ENCODE data around the gene SNX19.

SNX19 gene

DNA sequence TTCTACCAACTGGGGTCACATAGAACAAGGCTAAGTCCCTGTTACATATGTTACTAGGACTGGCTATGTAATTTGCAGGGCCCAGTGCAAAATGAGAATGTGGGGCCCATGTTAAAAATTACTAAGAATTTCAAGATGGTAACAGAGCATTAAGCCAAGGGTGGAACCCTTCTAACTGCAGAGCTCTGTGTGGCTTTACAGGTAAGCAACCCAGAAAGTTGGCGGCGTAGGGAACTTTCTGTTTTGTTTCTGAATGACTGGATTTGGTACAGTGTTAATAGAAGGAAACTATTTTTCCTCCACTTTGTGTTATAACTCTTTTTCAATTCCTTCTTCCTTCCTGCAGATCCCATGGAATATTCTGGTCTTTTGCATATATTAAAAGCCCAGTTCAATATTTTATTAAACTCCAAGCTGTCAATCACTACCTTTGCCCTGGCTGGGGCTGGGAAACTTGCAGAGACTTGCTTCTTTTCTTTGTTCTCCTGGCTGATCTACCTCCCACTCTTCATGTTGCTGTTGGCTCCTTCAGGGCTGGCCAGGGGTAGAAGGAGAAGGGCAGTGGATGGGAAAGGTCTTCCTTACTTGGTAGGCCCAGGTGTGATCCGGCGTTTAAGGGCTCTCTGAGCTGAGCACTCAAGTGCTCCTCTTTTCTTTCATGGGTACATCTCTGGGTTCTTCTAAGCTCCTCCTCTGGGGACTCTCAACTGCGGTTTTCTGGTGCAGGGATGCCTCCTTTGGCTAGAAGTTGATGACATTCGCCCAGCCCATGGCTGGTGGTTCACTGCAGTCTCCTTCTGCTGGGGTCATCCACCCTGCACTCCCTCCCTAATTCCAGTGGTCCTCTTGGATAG is 67.7 kb downstream of the SNX19 start:
- in situ Hi-C loops (cut with MboI; ENCODE audit: low sequenced_read_pairs): no loop called here

DNA sequence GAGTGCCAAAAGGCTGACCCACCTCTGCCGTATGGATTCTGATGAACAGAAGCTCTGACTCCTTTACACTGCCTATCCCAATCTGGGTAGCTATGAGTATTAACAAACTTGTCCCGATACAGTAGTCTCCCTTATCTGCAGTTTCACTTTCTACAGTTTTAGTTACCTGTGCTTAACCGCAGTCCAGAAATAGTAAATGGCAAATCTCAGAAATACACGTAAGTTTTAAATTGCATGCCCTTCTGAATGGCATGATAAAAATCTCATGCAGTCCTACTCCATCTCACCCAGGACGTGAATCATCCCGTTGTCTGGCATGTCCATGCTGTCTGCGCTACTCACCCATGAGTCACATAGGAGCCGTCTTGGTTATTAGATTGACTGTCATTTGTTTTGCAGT is 68.8 kb downstream of the SNX19 start:
- in situ Hi-C loops (cut with MboI; ENCODE audit: low sequenced_read_pairs): no loop called here

DNA sequence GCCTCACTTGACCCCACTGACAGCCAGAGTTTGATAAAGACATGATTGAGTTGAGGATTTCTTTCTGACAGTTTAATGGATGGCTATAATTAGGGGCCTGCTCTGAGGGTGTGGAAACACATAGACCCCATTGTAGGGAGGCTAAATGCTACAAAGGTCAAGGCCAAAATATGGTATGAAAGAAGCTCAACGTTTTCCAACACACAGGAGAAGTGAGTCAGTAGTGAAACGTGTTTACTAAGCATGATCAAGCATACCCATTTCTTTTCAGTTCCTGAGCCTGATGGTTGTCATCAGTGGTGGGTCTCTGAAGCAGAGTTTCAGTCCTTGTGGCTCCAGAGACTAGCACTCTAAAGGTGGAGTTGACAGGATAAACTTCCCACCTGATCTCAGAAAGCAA is 69.7 kb downstream of the SNX19 start:
- in situ Hi-C loops (cut with MboI; ENCODE audit: low sequenced_read_pairs): no loop called here

DNA sequence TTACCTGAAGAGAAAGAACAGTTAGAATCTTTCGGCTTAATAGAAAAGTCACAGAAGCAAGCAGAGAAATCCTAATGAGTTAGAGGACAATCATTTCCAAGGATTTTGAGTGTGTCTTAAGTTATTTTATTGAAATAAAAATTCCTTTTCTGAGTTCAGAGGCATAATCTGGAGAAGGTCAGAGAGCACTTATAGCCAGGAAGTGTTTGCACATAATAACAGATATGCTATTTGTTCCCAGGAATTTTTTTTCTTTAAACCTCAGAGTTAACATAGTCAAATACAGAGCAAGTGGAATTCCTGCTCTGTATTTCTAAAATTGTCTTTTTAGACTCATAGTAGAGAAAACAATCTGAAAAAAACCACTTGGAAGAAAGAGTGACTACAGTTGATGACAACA is 74.3 kb downstream of the SNX19 start:
- in situ Hi-C loops (cut with MboI; ENCODE audit: low sequenced_read_pairs): no loop called here

DNA sequence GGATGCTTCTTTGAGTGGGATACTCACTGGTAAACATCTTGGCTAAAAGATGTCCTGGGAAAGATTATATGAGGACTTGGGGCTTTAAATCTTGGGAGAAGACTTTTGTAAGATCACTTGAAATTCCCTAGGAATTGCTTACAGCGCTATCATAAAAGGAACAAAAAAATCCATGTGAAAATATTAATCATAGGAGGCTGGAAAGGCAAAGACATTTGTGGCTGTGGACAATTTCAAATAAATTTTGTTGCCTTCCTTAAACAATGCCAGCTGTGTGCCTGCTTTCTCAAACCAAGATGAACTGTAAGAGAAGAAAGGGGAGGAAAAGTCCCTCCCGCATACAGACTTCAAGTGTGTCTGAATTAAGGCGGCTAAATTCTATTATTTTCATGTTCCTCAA is 75.6 kb downstream of the SNX19 start:
- in situ Hi-C loops (cut with MboI; ENCODE audit: low sequenced_read_pairs): no loop called here

DNA sequence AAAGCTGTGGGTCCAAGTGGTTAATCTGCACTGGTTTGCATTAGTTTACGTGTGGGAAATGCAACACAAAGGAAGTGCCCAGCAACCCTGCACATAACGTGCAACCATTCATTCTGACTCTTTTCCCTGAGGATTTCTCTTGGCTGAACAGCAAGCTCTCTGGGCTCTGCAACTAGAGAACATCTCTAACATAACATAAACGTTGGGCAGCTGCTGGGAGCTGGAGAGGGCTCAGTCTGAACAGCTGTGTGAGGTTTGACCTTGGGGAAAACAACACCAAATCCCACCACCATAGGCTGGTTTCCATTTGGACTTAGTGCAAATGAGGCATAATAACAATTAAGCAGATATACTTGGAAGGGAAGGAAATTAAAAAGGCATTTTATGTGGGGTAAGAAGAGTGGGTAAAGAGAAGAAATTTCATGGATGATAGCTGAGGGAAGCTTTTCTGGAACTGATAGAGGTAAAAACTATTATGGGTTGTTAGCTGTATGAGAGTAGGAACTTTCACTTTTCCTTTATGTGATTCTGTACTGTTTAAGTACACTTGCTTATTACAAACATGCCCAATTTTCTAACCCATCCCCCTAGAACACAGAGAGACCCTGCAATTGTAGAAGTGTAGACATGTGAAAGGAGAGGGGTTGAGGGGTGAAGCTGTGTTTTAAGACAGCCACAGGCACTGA is 76.2 kb downstream of the SNX19 start:
- in situ Hi-C loops (cut with MboI; ENCODE audit: low sequenced_read_pairs): no loop called here

DNA sequence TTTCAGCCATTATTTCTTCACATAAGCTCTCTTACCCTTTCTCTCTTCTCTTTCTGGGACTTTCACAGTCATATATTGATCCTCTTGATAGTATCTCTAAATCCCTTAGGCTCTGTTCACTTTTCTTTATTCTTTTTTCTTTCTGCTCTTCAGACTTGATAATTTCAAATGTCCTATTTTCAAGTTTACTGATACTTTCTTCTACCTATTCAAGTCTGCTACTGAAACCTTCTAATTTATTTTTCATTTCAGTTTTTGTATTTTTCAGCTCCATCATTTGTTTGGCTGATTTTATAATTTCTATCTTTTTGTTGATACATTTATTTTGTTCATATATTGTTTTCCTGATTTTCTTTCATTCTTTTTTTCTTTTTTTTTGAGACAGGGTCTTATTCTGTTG is 79.1 kb downstream of the SNX19 start:
- in situ Hi-C loops (cut with MboI; ENCODE audit: low sequenced_read_pairs): no loop called here

DNA sequence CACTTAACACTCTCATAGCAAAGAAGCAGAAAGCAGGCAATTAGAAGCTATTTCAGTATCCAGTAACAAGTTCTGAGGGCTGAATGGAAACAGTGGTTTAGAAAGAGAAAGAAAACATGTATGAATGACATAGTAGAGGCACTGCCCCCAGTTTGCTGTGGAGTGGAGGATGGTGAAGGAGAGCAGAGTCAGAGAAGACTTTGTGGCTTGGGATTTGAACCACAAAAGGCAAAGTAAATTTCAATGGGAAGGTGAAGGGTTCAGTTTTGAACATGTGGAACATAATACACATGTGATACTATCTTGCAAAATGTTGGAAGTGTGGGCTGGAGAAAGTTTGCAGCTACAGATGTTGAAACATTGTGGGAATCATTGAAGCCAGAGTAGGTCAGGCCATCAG is 81.4 kb downstream of the SNX19 start:
- in situ Hi-C loops (cut with MboI; ENCODE audit: low sequenced_read_pairs): no loop called here

DNA sequence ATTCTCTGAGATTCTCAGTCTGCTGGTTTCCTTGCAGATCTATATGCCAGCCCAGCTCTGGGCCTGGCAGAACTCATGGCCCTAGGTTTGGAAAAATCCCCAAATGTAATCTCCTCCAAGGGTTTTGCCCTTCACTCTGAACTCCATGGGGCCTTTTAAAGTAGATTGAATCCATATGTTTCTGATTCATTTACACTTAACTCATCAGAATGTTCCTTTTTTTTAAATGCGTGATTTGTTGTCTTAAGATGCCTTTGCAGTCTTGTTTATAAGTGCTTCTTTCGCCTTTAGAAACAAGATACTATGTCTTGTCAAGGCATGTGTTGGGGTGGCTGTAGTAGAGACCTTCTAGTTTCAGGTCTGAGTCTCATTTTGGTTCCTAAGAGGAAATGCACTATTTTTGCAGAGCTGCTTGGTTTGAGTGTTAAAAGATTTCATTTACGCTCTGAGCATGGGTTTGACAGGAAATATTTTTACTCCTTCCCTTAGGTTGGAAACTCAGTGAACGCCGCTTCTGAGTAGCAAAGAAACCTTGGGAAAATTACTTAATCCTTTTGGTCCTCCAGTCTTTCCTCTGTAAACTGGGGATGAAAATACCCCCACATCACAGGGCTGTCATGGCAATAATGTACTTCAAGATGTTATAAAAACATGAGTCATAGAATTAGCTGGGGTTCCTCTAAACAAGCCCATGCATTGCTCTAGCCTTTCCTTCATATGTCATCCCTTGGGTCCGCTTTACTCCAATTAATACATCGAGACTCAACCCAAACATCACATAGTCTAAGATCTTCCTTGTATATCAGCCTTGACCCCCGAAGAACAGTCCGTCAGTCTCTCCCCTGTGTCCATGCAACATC is 83.5 kb downstream of the SNX19 start:
- in situ Hi-C loops (cut with MboI; ENCODE audit: low sequenced_read_pairs): no loop called here

DNA sequence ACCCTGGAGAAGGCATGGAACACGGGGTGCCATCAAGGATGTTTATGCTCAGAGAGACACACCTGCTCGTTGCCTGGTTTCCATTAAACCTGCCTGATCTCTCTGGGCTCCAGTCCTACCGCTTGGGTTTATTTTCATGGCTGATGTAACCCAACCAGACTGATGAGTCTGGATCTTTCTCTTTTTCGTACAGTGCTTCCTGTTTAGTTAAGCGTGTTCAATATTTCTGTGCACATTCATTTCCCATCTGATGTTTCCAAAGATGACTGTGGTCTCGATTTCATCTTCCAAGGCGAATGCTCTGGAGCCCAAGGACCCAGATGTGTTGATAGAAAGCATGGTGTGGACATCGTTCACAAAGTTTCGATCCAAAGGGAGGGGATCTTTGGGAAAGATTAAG is 84.3 kb downstream of the SNX19 start:
- in situ Hi-C loops (cut with MboI; ENCODE audit: low sequenced_read_pairs): no loop called here

DNA sequence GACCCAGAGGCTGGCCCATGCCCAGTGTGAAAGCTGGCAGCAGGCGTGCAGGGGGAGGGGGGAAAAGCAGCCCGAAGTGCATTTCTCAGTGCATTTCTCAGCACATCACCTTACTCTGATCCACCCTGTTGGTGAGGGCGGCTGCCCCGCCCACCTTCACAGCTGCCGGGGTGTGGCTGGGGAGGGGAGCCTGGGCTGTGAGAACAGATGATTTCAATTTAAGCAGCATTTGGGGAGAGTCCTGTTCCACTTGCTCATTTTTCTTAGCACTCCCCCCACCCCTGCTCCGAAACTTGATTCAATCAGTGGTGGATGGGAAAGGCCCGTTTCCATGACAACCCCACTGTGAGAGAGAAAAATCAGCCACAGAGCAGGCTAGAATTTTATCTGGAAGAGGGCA is 84.8 kb downstream of the SNX19 start:
- in situ Hi-C loops (cut with MboI; ENCODE audit: low sequenced_read_pairs): no loop called here

DNA sequence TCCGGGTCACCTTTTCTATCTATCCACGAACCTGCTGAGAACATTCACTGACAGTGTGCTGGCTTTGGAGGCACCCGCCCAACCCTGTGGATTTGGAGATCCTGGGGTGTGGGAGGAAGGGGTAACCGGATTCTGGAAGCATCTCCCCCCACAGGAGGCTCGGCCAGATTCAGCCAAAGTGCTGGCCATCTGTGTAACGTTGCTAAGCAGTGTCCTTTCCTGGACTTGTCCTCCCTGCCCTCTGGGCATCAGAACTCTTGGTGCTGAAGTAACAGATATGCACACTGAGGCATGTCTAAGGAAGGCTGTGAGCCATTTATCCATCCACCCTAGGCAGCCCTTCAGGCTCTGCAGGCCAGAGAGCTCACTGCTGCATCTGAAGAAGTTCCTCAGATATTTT is 85.7 kb downstream of the SNX19 start:
- in situ Hi-C loops (cut with MboI; ENCODE audit: low sequenced_read_pairs): no loop called here

DNA sequence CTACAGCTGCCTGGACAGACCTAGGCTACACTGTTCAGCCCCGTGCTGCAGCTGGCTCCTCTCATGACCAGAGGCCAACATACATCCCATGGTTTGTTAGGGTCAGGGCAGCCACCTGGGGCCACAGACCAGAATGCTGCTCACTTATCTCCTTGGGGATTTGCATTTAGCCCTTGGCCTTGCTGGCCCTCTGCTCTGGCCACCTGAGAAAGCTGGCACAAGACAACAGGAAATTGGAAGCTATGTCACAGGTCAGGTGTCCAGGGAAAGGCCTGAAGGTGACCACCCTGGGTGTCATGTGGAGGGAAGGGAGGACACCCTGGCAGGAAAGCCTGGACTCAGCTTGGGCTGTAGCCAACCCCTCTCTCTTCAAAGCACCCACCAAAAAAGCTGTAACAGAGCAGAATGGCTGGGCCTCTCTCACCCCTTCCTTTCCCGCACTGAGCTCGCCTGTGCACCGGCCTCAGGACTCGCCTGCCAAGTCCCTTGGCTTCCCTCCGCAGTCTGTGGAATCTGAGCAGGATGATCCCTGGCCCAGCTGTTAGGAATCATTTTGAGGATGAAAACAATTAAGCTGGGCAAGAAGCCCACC is 86.3 kb downstream of the SNX19 start:
- in situ Hi-C loops (cut with MboI; ENCODE audit: low sequenced_read_pairs): no loop called here

DNA sequence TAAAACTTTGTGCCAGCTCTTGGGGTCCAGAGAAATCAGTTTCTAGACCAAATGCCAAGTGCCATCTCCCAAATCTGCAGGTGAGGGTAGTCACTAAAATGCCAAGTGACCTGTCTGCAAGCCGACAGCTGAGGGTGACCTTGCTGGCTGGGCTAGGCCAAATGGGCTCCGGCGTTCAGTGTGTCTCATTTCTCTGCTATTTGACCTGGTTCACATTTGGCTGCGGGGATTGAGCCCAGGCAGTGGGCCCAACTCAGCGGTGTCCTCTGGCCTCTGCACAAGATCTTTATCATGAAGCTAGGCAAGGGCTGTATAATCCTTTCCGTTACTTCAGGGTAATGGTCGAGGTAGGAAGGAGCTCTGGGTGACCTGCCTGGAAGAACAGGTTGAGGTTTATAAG is 87.5 kb downstream of the SNX19 start:
- in situ Hi-C loops (cut with MboI; ENCODE audit: low sequenced_read_pairs): no loop called here

DNA sequence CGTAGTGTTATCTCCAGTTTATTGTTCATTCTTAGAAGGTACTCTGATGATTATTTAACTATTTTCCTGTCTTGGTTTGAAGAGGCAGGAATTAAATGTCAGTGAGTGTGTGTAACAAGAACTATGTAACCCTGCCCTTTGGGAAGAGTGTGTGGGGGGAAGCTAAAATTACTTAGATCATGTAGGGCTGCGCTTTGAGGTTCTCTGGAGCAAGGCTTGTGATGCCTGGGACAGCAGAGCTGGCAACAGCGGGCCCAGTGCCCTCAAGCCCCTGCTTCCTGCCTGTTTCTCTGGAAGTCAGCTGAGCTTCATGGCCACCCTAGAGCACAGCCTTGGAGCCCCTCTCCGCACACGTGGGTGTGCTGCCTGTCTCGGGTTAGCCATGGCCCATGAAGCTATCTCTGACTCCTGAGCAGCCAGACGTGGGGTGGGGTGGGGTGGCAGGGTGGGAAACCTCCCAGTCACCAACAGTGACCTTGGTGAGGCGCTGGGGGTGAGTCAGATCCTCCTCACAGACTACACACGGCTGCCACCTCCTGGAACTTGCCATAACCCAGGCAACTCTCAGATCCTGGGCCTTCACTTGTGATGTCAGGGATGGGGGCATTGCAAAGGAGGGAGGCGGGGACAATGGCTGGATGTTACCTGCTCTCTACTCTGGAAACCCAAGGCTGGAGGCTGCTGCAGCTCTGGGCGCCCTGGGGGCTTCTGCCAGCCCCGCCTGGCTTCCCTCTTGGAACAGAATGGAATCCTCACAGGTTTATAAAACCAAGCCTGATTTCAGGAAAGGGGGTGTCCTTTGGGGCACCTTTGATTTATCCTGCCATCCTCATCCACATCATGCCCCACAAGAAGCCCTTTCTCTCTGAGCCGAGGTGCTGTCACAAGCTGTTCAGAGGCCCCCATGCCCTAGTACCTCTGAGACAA is 88.6 kb downstream of the SNX19 start:
- in situ Hi-C loops (cut with MboI; ENCODE audit: low sequenced_read_pairs): no loop called here

DNA sequence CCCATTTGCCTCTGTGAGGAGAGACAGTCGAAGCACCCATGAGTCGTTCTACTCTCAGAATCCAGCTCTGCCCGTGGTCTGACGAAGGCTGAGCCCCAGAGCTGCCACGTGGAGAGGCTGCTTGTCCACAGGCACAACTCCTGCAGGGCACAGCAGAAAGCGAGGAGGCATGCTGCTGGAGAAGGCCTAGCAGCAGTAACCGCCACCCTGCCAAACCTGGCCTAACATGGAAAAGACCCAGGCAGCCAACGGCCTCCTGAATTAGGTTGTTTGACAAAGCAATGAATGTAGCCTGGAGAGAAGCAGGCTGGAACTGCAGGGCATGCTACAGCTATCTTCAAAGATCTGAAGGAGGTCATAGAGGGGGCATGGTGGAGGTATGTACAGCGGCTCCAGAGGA is 89.7 kb downstream of the SNX19 start:
- in situ Hi-C loops (cut with MboI; ENCODE audit: low sequenced_read_pairs): no loop called here

DNA sequence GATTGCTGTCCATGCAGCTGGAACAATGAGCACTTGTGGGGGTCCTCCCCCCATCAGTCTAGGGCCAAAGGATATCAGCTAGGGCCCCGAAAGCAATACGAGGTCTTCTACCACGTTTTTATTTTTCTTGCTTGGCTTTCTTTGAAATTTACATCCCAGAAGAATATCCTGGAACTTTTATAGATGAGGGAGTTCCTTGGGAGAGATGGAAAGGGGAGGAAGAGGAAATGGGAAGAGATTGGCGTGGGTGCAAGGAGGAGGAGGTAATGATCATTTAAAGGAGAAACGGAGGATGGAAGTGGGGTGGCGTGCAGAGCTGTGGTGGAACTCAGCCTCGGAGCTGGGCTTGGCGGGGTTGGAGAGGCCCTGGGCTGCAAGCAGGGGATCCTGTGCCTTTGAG is 90.3 kb downstream of the SNX19 start:
- in situ Hi-C loops (cut with MboI; ENCODE audit: low sequenced_read_pairs): no loop called here

DNA sequence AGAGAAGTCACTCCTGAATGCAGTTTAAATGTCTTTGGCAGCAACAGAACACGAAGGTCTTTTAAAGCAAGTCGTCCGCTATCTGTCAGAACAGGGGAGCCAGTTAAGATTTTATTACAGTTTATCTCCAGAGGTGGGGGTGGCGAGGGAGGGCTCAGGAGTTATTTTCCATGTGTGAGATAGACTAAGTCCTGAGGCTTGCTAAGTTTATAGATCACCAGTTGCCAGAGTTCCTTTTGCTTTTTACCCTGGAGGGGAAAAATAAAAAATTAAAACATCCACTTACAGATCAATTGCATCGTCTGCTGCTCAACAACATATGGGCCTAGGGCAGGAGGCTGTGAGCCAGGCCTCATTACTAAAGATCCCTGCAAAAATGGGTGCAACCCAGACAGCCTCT is 90.7 kb downstream of the SNX19 start:
- in situ Hi-C loops (cut with MboI; ENCODE audit: low sequenced_read_pairs): no loop called here
